Lung (tissue), 12 donors: ENCODE measurements around the gene CDK5RAP2. TPM values are rescaled to one million over a fixed set of nuclear protein-coding genes. Genes with fewer than 3 reads are reported as not detected.

ENCODE experiments used
- ATAC-seq: fragments of 200-7000 bp; cut with Tn5 transposase; one replicate; pipeline ENCODE4 v1.9.1; 2020; ENCODE audit warnings: moderate number of reproducible peaks; ENCODE audit not compliant: insufficient read depth, low FRiP score
- DNase-seq, 3 donors: peaks; one replicate each; pipeline ENCODE4 v3.0.0-alpha.2; 2013 to 2017
- H3K27ac ChIP-seq, 2 donors: one replicate each; pipeline ENCODE4 v1.5.1; 2013; ENCODE audit warnings: mild to moderate bottlenecking in 2 of 2, moderate library complexity in 2 of 2, control low read depth in 1 of 2, inconsistent platforms in 1 of 2, low read depth in 1 of 2, low read length in 1 of 2
- H3K27me3 ChIP-seq, 3 donors: one replicate each; pipeline ENCODE4 v1.5.1; 2013; ENCODE audit warnings: low read length in 2 of 3; ENCODE audit not compliant: control insufficient read depth in 3 of 3, insufficient read depth in 3 of 3
- H3K36me3 ChIP-seq, 4 donors: one replicate each; pipeline ENCODE4 v1.5.1; 2013; ENCODE audit warnings: low read length in 4 of 4, mild to moderate bottlenecking in 1 of 4, moderate library complexity in 1 of 4; ENCODE audit not compliant: control insufficient read depth in 4 of 4, insufficient read depth in 4 of 4
- H3K4me1 ChIP-seq, 5 donors: one replicate each; pipeline ENCODE4 v1.5.1; 2013; ENCODE audit warnings: low read length in 5 of 5, mild to moderate bottlenecking in 2 of 5, moderate library complexity in 1 of 5; ENCODE audit not compliant: control insufficient read depth in 5 of 5, insufficient read depth in 5 of 5
- H3K4me3 ChIP-seq: one replicate; pipeline ENCODE4 v1.5.1; 2013; ENCODE audit warnings: mild to moderate bottlenecking, control low read depth, moderate library complexity
- H3K9ac ChIP-seq, 2 donors: one replicate each; pipeline ENCODE4 v1.5.1; 2013; ENCODE audit warnings: low read length in 2 of 2, control low read depth in 1 of 2; ENCODE audit not compliant: insufficient read depth in 1 of 2
- H3K9me3 ChIP-seq, 4 donors: one replicate each; pipeline ENCODE4 v1.5.1; 2013; ENCODE audit warnings: low read length in 3 of 4, mild to moderate bottlenecking in 1 of 4, moderate library complexity in 1 of 4; ENCODE audit not compliant: control insufficient read depth in 4 of 4, insufficient read depth in 3 of 4
- CTCF ChIP-seq: IDR thresholded peaks from 2 replicates; pipeline ENCODE4 v1.5.1; 2012; ENCODE audit warnings: mild to moderate bottlenecking; ENCODE audit errors: control extremely low read depth, extremely low read depth
- WGBS, 2 donors: extraction: QIAGEN DNeasy Blood & Tissue Kit; methylation state at CpG; one replicate each; pipeline ENCODE4 v1.1.7; 2013; 5-methylcytosine and 5-hydroxymethylcytosine counted together
- polyA plus RNA-seq, 2 donors: library from polyadenylated mRNA; stranded (reverse); fragments of 200-250 nt; gene quantifications; one replicate each; pipeline ENCODE4 v1.2.1, GENCODE V29; 2013
- total RNA-seq, 2 donors: library from RNA; depleted of rRNA in 1 of 2; stranded (reverse); fragments of >200 nt in 1 of 2; gene quantifications; one replicate each; pipeline ENCODE4 v1.2.1, GENCODE V29; 2014 to 2021
- donor health status: control.
- donor health status: control.
- donor health status: Bipolar disorder and iron deficiency.
- donor health status: healthy.
- donor health status: DM: yes; HTN: yes; CAD: no.

The CDK5RAP2 gene
- total and polyA plus RNA-seq, 4 donors: 25.6 to 65.7 (median 35.9) TPM

- TF ChIP-seq CTCF: no peak
- Histone ChIP-seq H3K9me3 (peaks cover 0 to 15% (median 2%) of the 10 kb centered on the region in 4 donors), H3K27ac (no peak overlapping the region), H3K9ac (no peak overlapping the region), H3K36me3 (no peaks in the 10 kb centered on the region), H3K4me1 (peaks cover 0 to 7% (median 0%) of the 10 kb centered on the region in 5 donors), H3K27me3 (no peaks in the 10 kb centered on the region), H3K4me3 (no peak overlapping the region)
- 92% methylated on average over 14 of the region's 14 CpGs for WGBS, 2 donors
- no peak for ATAC-seq
- DNase-seq: no peak
Measured at GRCh38 chr9:120374817-120375216, 205.2 kb downstream of the CDK5RAP2 start.

- WGBS, 2 donors: 92 to 100% methylated on average over 1 of the region's 1 CpG
Measured at GRCh38 chr9:120374239-120374638, 205.7 kb downstream of the CDK5RAP2 start.

GRCh38 chr9:120372040-120372439, 207.9 kb downstream of the CDK5RAP2 start:
- Histone ChIP-seq H3K9me3 (peaks cover 0 to 3% (median 1%) of the 10 kb centered on the region in 4 donors), H3K36me3 (no peaks in the 10 kb centered on the region), H3K4me3 (no peak overlapping the region), H3K4me1 (no peaks in the 10 kb centered on the region), H3K9ac (no peak overlapping the region), H3K27me3 (no peaks in the 10 kb centered on the region), H3K27ac (no peak overlapping the region)
- no peak for TF ChIP-seq CTCF
- DNase-seq (no peak), ATAC-seq (no peak)
- 57 to 65% methylated on average over 2 of the region's 2 CpGs for WGBS, 2 donors

More at GRCh38 chr9:120374239-120374638, 205.7 kb downstream of the CDK5RAP2 start:
- no peak for TF ChIP-seq CTCF
- Histone ChIP-seq H3K27ac (no peak overlapping the region), H3K9me3 (peaks cover 0 to 9% (median 2%) of the 10 kb centered on the region in 4 donors), H3K4me3 (no peak overlapping the region), H3K9ac (no peak overlapping the region), H3K4me1 (peaks cover 0 to 7% (median 0%) of the 10 kb centered on the region in 5 donors), H3K27me3 (no peaks in the 10 kb centered on the region), H3K36me3 (no peaks in the 10 kb centered on the region)
- DNase-seq: no peak
- no peak for ATAC-seq

GRCh38 chr9:120369608-120370220, 210.3 kb downstream of the CDK5RAP2 start:
- H3K9me3 ChIP-seq: peaks cover 0 to 3% (median 1%) of the 10 kb centered on the region in 4 donors
- TF ChIP-seq CTCF: no peak
- DNase-seq: no peak
- ATAC-seq: no peak
- H3K27me3 ChIP-seq: no peaks in the 10 kb centered on the region
- H3K36me3 ChIP-seq: no peaks in the 10 kb centered on the region
- 48 to 62% methylated on average over 3 of the region's 3 CpGs for WGBS, 2 donors
- H3K27ac ChIP-seq: no peak overlapping the region
- no peaks in the 10 kb centered on the region for H3K4me1 ChIP-seq
- H3K4me3 ChIP-seq: no peak overlapping the region
- H3K9ac ChIP-seq: no peak overlapping the region
